ENCODE results near the gene C19orf25.
"Not testable (repeated sequence)": the region's sequence is repeated elsewhere in the genome, so short reads cannot be mapped to it uniquely, and the experiment has no call there.

The C19orf25 gene

GRCh38 chr19:1512671-1513498, 33.9 kb upstream of the C19orf25 start, which contains the start of gene ADAMTSL5:
Gene ADAMTSL5, minus strand, starts transcription at chr19:1513019. Its CDS starts 2,076 bp downstream, at chr19:1510943.
- peak; percentile 22 to 27 for DNase-seq (ENCODE audit: low read depth in 2 of 2)

DNA sequence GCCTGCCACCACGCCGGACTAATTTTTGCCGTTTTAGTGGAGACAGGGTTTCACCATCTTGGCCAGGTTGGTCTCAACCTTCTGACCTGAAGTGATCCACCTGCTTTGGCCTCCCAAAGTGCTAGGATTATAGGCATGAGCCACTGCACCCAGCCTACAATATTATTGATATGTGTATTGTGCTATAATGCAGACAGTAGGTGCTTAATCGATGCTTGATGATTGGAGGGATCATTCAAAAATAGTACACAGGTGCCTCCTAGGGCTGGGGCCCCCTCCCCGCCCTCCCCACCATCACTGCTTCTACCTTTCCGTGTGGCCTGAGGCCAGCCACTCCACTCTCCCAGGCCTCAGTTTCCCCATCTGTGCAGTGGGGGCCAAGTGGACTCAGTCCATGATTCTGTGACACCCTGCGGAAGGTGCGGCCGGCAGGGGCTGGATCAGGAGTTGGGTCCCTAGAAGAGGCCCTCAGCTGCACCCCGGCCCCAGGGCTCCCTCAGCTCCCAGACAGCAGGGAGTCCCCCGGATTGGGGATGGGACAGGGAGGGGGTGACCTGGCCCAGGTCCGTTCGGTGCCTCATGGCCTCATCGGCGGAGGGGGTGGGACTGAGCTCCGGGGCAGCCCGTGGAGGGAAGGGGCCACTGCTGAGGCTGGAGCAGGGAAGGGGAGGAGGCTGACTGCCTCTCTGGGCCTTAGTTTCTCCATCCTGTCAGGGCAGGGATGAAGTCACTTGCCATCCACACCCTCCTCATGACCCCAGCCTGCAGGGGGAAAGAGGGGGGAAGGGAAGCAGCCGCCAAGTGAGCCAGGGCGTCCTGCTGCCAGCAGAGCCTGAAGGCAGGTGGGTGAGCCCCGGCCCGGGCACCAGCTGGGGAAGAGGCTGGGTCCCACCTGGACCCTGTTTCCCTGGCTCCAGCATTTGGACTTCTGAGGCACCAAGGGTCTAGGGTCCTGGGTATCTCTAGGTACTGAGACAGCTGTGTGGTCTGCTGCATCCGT, 32.6 kb upstream of the C19orf25 start:
- no peak for DNase-seq (ENCODE audit: low read depth in 2 of 2)

DNA sequence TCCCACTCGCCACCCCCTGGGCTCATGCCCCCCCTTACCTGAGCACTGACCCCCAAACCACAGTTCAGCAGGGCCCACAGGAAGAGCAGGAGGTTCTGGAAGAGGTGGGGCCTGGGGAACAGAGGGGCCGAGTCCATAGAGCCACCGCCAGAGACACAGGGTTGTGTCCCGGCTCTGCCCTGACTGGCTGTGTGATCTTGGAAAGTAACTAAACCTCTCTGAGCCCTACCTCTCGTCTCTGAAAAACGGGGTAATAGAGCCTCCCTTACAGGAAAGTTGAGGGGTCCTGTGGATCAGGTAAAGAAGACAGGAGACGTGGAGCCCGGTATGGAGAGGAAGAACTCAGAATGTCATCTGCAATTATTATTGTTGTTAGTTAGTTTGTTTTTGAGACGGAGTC, 31.8 kb upstream of the C19orf25 start:
- DNase-seq (ENCODE audit: low read depth in 2 of 2), result no peak

GRCh38 chr19:1510442-1510806, 31.4 kb upstream of the C19orf25 start:
- DNase-seq (ENCODE audit: low read depth in 2 of 2), result no peak

DNA sequence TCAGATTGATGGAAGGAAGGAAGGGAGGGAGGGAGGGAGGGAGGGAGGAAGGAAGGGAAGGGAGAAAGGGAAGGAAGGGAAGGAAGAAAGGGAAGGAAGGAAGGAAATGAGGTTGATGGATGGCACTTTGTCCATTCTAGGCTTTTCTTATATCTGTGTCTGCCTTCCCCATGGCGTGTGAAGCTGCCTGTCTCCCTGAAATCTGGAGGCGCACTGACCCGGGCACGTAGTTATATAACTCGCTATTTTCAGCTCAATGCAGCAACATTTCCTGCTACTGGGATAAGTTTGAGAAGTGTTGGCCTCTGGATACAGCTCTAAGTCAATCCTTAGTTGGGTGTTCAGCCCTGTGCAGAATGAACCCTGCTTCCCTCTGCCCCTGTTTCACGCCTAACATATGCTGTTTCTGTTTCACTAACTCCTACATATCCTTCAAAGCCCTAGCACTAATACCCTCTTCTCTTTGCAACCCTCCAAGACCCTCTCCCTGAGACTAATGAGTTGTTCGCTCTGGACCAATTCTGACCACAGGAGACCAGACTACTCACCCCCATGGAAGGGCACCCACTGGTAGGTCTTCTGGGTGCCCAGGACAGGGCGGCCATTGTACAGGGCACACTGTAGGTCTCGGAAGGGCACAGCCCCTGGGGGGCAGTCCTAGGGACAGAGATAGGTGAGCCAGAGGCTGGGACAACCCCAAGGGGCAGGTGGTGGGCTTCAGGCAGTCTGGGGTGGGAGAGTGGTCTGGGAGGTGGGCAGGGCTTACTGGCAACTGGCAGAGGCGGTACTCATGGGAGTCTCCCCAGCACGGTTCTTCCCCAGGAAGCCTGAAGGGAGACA, 30.8 kb upstream of the C19orf25 start:
- no peak for DNase-seq (ENCODE audit: low read depth in 2 of 2)

DNA sequence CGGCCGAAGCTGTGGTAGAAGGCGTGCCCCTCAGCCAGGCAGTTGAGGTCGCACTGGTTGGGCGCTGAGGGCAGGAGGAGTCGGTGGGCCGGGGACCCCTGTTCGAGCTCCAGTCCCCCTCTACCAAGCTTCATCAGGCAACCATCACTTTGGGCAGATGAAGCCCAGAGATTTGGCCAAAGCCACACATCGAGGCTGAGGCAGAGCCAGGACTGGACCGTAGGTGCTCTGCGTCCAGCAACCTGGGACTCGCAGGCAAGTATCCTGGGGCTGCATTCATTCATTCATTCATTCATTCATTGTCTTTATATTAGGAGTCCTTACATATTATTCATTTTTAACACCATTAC, 29.5 kb upstream of the C19orf25 start:
- DNase-seq (ENCODE audit: low read depth in 2 of 2), result no peak

GRCh38 chr19:1507763-1508506, 28.9 kb upstream of the C19orf25 start:
- peak; percentile 71 to 76 for DNase-seq (ENCODE audit: low read depth in 2 of 2)

GRCh38 chr19:1507192-1507660, 28.2 kb upstream of the C19orf25 start:
- DNase-seq (ENCODE audit: low read depth in 2 of 2), result no peak

DNA sequence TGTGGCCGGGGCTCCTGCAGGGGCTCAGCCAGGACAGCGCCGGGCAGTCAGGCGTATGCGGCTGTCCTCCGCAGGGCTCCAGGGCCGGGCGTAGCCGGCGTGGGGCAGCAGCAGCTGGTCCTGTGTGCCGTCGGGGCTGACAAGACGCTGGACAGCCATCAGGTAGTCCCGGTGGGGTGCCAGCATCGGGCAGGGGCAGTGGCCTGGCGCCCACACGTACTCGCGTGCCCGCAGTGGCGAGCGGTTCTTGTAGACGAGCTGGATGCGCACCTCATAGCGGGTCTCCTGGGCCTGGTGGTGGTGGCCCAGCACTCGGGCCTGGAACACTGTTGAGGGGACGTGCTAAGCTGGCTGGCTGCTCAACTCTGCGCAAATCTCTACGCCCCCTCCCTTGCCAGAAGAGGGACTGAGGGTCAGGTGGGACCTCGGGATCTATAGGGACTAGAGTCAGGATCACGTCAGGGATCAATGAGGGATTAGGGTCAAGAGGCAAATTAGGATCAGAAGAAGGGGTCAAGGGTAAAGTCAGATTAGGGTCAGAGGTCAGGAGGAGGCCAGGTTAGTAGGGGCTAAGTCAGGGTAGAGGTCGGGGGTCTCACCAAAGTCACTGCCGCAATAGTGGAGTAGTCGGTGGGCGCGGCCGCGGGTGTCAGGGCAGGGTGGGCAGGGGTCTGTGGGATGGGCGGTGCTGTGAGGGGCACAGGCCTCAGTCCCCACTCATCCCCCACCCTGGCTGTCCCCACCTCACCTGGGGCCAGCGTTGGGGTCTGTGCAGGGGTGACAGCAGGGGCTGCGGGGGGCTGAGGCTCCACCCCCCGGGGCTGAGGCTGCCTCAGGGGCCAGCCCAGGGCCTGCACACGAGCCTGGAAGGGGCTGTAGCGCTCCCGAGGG, 27.2 kb upstream of the C19orf25 start:
- no peak for DNase-seq (ENCODE audit: low read depth in 2 of 2)

DNA sequence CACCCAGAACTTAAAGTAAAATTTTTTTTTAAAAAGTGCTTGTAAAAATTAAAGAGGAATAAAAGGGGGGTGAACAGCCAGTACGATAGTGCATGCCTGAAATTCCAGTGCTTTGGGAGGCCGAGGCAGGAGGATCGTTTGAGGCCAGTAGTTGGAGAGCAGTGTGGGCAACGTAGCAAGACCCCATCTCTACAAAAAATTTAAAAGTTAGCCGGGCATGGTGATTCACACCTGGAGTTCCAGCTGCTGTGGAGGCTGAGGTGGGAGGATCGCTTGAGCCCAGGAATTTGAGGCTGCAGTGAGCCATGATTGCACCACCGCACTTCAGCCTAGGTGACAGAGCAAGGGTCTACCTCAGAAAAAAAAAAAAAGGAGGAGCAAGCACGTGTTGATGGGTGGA, 26.0 kb upstream of the C19orf25 start:
- DNase-seq (ENCODE audit: low read depth in 2 of 2), result no peak

- no peak for DNase-seq (ENCODE audit: low read depth in 2 of 2)
Observed at GRCh38 chr19:1503925-1504773, 25.1 kb upstream of the C19orf25 start.

- peak; percentile 25 to 31 for DNase-seq (ENCODE audit: low read depth in 2 of 2)
Observed at GRCh38 chr19:1503089-1503924, 24.3 kb upstream of the C19orf25 start.

- no peak for DNase-seq (ENCODE audit: low read depth in 2 of 2)
Observed at GRCh38 chr19:1502433-1503088, 23.5 kb upstream of the C19orf25 start.

GRCh38 chr19:1501200-1501595, 22.2 kb upstream of the C19orf25 start:
- DNase-seq (ENCODE audit: low read depth in 2 of 2), result no peak

- DNase-seq (ENCODE audit: low read depth in 2 of 2), result not testable (repeated sequence)
Observed at GRCh38 chr19:1499231-1499630, 20.2 kb upstream of the C19orf25 start.

GRCh38 chr19:1497578-1498235, 18.7 kb upstream of the C19orf25 start:
- no peak for DNase-seq (ENCODE audit: low read depth in 2 of 2)

Measured in stimulated activated CD8-positive, alpha-beta memory T cell treated with anti-CD3 and anti-CD28 coated beads, Interleukin-7, amount 100 ng/mL, for 1 hour (primary cell).